ENCODE data around the gene CDH22. TPM values are rescaled to one million over a fixed set of nuclear protein-coding genes. Genes with fewer than 3 reads are reported as not detected.

Gene CDH22
- total and polyA plus RNA-seq, 2 donors (not counting 1 experiment from before 2014, with no cell fraction given) = not detected

GRCh38 chr20:46213946-46214823, 94.1 kb downstream of the CDH22 start:
- TF ChIP-seq CTCF (conservative IDR thresholded peaks at IDR 0.05 in 1 of 2, IDR thresholded peaks at IDR 0.05 in 1 of 2; ENCODE audit: low read depth in 1 of 2, low read length in 2 of 2) (no peak), EZH2 (IDR thresholded peaks at IDR 0.05; ENCODE audit: low read length, missing control alignments) (no peak)
- H3K4me2 ChIP-seq (ENCODE audit: extremely low read depth, insufficient read depth, low read length) = no peak overlapping the region

GRCh38 chr20:46212876-46213275, 95.4 kb downstream of the CDH22 start:
- Histone ChIP-seq H3K79me2 (ENCODE audit: control insufficient read depth, insufficient read depth, low read length) (no peaks in the 10 kb centered on the region), H3K36me3 (ENCODE audit: control insufficient read depth, insufficient read depth, low read length) (no peaks in the 10 kb centered on the region), H3K9me3 (ENCODE audit: control insufficient read depth, insufficient read depth, low read depth, low read length) (no peaks in the 10 kb centered on the region), H3K4me2 (ENCODE audit: extremely low read depth, insufficient read depth, low read length) (no peak overlapping the region), H3K9ac (ENCODE audit: insufficient read depth, low read length) (no peak overlapping the region), H3K4me1 (ENCODE audit: control insufficient read depth, extremely low read depth, insufficient read depth, low read length) (peaks cover 2% of the 10 kb centered on the region), H4K20me1 (ENCODE audit: control insufficient read depth, extremely low read depth, insufficient read depth, low read length) (no peaks in the 10 kb centered on the region), H3K4me3 (replicated peaks in 1 of 4; ENCODE audit: control extremely low read depth in 1 of 4, insufficient read depth in 1 of 4, low read depth in 3 of 4, low read length in 4 of 4) (no peak overlapping the region), H2AFZ (ENCODE audit: low read length) (no peak overlapping the region), H3K27ac (ENCODE audit: insufficient read depth, low read length) (no peak overlapping the region), H3K27me3 (ENCODE audit: control insufficient read depth, insufficient read depth, low read length) (peaks cover 6% of the 10 kb centered on the region)
- DNase-seq (ENCODE audit: low read depth in 2 of 2) = no peak
- TF ChIP-seq CTCF (conservative IDR thresholded peaks at IDR 0.05 in 1 of 2, IDR thresholded peaks at IDR 0.05 in 1 of 2; ENCODE audit: low read depth in 1 of 2, low read length in 2 of 2) = no peak
- no peak for TF ChIP-seq EZH2 (IDR thresholded peaks at IDR 0.05; ENCODE audit: low read length, missing control alignments)

More at GRCh38 chr20:46213946-46214823, 94.1 kb downstream of the CDH22 start:
- Histone ChIP-seq H3K4me3 (replicated peaks in 1 of 4; ENCODE audit: control extremely low read depth in 1 of 4, insufficient read depth in 1 of 4, low read depth in 3 of 4, low read length in 4 of 4) (no peak overlapping the region), H3K27ac (ENCODE audit: insufficient read depth, low read length) (no peak overlapping the region), H3K9ac (ENCODE audit: insufficient read depth, low read length) (no peak overlapping the region), H3K4me1 (ENCODE audit: control insufficient read depth, extremely low read depth, insufficient read depth, low read length) (peaks cover 2% of the 10 kb centered on the region), H3K27me3 (ENCODE audit: control insufficient read depth, insufficient read depth, low read length) (peaks cover 6% of the 10 kb centered on the region), H3K36me3 (ENCODE audit: control insufficient read depth, insufficient read depth, low read length) (no peaks in the 10 kb centered on the region), H3K79me2 (ENCODE audit: control insufficient read depth, insufficient read depth, low read length) (no peaks in the 10 kb centered on the region), H3K9me3 (ENCODE audit: control insufficient read depth, insufficient read depth, low read depth, low read length) (no peaks in the 10 kb centered on the region), H4K20me1 (ENCODE audit: control insufficient read depth, extremely low read depth, insufficient read depth, low read length) (no peaks in the 10 kb centered on the region), H2AFZ (ENCODE audit: low read length) (no peak overlapping the region)
- DNase-seq (ENCODE audit: low read depth in 2 of 2) = no peak

- Histone ChIP-seq H3K27me3 (ENCODE audit: control insufficient read depth, insufficient read depth, low read length) (peaks cover 6% of the 10 kb centered on the region), H4K20me1 (ENCODE audit: control insufficient read depth, extremely low read depth, insufficient read depth, low read length) (no peaks in the 10 kb centered on the region), H3K4me2 (ENCODE audit: extremely low read depth, insufficient read depth, low read length) (no peak overlapping the region), H2AFZ (ENCODE audit: low read length) (no peak overlapping the region), H3K79me2 (ENCODE audit: control insufficient read depth, insufficient read depth, low read length) (no peaks in the 10 kb centered on the region), H3K36me3 (ENCODE audit: control insufficient read depth, insufficient read depth, low read length) (no peaks in the 10 kb centered on the region), H3K4me3 (replicated peaks in 1 of 4; ENCODE audit: control extremely low read depth in 1 of 4, insufficient read depth in 1 of 4, low read depth in 3 of 4, low read length in 4 of 4) (no peak overlapping the region), H3K9me3 (ENCODE audit: control insufficient read depth, insufficient read depth, low read depth, low read length) (no peaks in the 10 kb centered on the region), H3K9ac (ENCODE audit: insufficient read depth, low read length) (no peak overlapping the region), H3K4me1 (ENCODE audit: control insufficient read depth, extremely low read depth, insufficient read depth, low read length) (peaks cover 2% of the 10 kb centered on the region), H3K27ac (ENCODE audit: insufficient read depth, low read length) (no peak overlapping the region)
- no peak for TF ChIP-seq EZH2 (IDR thresholded peaks at IDR 0.05; ENCODE audit: low read length, missing control alignments)
- no peak for DNase-seq (ENCODE audit: low read depth in 2 of 2)
Observed at GRCh38 chr20:46212252-46212651, 96.0 kb downstream of the CDH22 start.
